KMS-11 (cell line): ENCODE data around the gene TMEM151A.

ENCODE experiments used
- H2AFZ ChIP-seq: fragments of 200-600 bp; sonication (generic); 2 replicates; pipeline ENCODE4 v1.6.1; 2016; ENCODE audit warnings: antibody characterized with exemption, mixed run types, low read depth
- H3K27ac ChIP-seq: fragments of 200-600 bp; sonication (generic); 2 replicates; pipeline ENCODE4 v1.6.1; 2016; ENCODE audit warnings: mild to moderate bottlenecking, mixed run types
- H3K27me3 ChIP-seq: fragments of 200-600 bp; sonication (generic); 2 replicates; pipeline ENCODE4 v1.6.1; 2017; ENCODE audit warnings: mild to moderate bottlenecking, low read depth, mixed run types, moderate library complexity; ENCODE audit not compliant: insufficient read depth
- H3K36me3 ChIP-seq: fragments of 200-600 bp; sonication (generic); 2 replicates; pipeline ENCODE4 v1.6.1; 2017; ENCODE audit warnings: mild to moderate bottlenecking, mixed run types; ENCODE audit not compliant: insufficient read depth
- H3K4me1 ChIP-seq: fragments of 200-600 bp; sonication (generic); 2 replicates; pipeline ENCODE4 v1.6.1; 2016; ENCODE audit warnings: mild to moderate bottlenecking, low read depth, mixed run types; ENCODE audit not compliant: poor library complexity, severe bottlenecking
- H3K4me2 ChIP-seq: fragments of 200-600 bp; sonication (generic); 2 replicates; pipeline ENCODE4 v1.7.0; 2016; ENCODE audit warnings: mild to moderate bottlenecking, mixed run types
- H3K4me3 ChIP-seq: fragments of 200-600 bp; sonication (generic); IDR thresholded peaks from 2 replicates; pipeline ENCODE4 v1.6.1; 2017; ENCODE audit warnings: low read depth, low read length, mixed read lengths; ENCODE audit not compliant: insufficient read depth
- H3K79me2 ChIP-seq: fragments of 200-600 bp; sonication (generic); 2 replicates; pipeline ENCODE4 v1.6.1; 2016; ENCODE audit warnings: low read depth, mixed run types; ENCODE audit not compliant: insufficient read depth
- H3K9ac ChIP-seq: fragments of 200-600 bp; sonication (generic); 2 replicates; pipeline ENCODE4 v1.6.1; 2016; ENCODE audit warnings: mild to moderate bottlenecking, mixed run types
- H4K20me1 ChIP-seq: fragments of 200-600 bp; sonication (generic); 2 replicates; pipeline ENCODE4 v1.6.1; 2016; ENCODE audit warnings: mild to moderate bottlenecking, mixed run types; ENCODE audit not compliant: insufficient read depth
- TF ChIP-seq, protein P1 (sequence below): fragments of 200-600 bp; sonication (generic); conservative IDR thresholded peaks from 2 replicates; pipeline ENCODE4 v1.6.1; 2017; ENCODE audit warnings: low read depth, mild to moderate bottlenecking, antibody characterized with exemption, low read length, moderate library complexity, mixed read lengths

TMEM151A gene

GRCh38 chr11:66336234-66337102 is 44.8 kb downstream of the TMEM151A start, which contains the start of gene RIN1:
RIN1 (minus strand) TSS chr11:66336434; CDS start chr11:66336402, 32 bp downstream.
- Histone ChIP-seq H3K4me2 (no peak within 1 kb of the TSS), H3K36me3 (no peaks in the 10 kb centered on the region), H3K4me3 (no peak within 1 kb of the TSS), H3K27ac (no peak within 1 kb of the TSS), H2AFZ (no peak within 1 kb of the TSS), H3K4me1 (peaks cover 6% of the 10 kb centered on the region), H3K79me2 (no peaks in the 10 kb centered on the region), H3K27me3 (peaks cover 22% of the 10 kb centered on the region; the same call in 1 of the 2 replicates), H4K20me1 (no peaks in the 10 kb centered on the region), H3K9ac (no peak within 1 kb of the TSS)
- TF ChIP-seq, protein P1, sequence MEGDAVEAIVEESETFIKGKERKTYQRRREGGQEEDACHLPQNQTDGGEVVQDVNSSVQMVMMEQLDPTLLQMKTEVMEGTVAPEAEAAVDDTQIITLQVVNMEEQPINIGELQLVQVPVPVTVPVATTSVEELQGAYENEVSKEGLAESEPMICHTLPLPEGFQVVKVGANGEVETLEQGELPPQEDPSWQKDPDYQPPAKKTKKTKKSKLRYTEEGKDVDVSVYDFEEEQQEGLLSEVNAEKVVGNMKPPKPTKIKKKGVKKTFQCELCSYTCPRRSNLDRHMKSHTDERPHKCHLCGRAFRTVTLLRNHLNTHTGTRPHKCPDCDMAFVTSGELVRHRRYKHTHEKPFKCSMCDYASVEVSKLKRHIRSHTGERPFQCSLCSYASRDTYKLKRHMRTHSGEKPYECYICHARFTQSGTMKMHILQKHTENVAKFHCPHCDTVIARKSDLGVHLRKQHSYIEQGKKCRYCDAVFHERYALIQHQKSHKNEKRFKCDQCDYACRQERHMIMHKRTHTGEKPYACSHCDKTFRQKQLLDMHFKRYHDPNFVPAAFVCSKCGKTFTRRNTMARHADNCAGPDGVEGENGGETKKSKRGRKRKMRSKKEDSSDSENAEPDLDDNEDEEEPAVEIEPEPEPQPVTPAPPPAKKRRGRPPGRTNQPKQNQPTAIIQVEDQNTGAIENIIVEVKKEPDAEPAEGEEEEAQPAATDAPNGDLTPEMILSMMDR = no peak

DNA sequence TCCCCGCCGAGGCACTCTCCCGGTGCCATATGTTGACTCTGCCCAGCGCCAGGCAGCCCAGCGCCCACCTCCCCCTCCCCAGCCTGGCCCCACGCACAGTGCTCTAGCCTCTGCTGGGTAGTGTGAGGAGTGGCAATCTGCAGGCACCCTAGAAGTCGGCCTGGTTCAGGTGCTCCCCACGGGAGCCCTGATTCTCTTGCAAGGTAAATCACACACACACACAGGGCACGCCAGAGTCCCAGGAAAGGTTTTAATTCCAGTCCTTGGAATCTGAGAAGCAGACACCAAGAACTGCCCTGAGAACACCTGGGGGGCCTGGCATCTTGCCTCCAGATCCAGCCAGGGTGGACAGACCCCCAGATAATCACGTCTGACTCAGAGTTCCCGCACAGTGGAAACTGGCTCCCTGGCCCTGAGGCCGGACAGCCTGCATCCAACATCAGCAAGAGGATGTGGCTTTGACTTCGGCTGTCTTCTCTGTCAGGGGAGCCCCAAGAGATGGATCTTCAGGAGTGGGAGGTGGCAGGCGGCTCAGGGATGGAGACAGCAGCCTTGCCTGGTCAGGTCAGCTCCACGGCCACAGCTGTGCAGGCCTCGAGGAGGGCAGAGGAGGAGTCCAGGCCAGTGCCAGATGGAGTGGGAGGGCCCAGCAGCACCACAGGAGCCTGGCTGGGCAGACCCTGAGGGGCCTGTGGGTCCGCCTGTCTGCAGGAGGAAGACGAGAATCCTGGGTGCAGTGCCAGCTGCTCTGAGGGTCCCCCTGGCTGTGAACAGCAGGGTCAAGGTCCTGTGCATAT is 45.6 kb downstream of the TMEM151A start:
- H3K4me2 ChIP-seq = no peak overlapping the region
- no peaks in the 10 kb centered on the region for H3K79me2 ChIP-seq
- no peaks in the 10 kb centered on the region for H4K20me1 ChIP-seq
- H3K27ac ChIP-seq = no peak overlapping the region
- H2AFZ ChIP-seq = no peak overlapping the region
- no peaks in the 10 kb centered on the region for H3K36me3 ChIP-seq
- H3K4me3 ChIP-seq = no peak overlapping the region
- H3K4me1 ChIP-seq = peaks cover 6% of the 10 kb centered on the region
- no peak overlapping the region for H3K9ac ChIP-seq
- H3K27me3 ChIP-seq = peaks cover 14% of the 10 kb centered on the region; the same call in 1 of the 2 replicates
- TF ChIP-seq, protein P1 = no peak

- H3K4me1 ChIP-seq = peaks cover 8% of the 10 kb centered on the region
- H4K20me1 ChIP-seq = no peaks in the 10 kb centered on the region
- H3K36me3 ChIP-seq = no peaks in the 10 kb centered on the region; the same call in 1 of the 2 replicates
- H3K79me2 ChIP-seq = peaks cover 6% of the 10 kb centered on the region; the same call in 1 of the 2 replicates
- H3K27ac ChIP-seq = no peak overlapping the region
- no peak overlapping the region for H3K4me3 ChIP-seq
- no peak overlapping the region for H2AFZ ChIP-seq
- H3K9ac ChIP-seq = no peak overlapping the region
- H3K27me3 ChIP-seq = peaks cover 5% of the 10 kb centered on the region; the same call in 1 of the 2 replicates
- H3K4me2 ChIP-seq = no peak overlapping the region
- TF ChIP-seq, protein P1 = no peak
Observed at GRCh38 chr11:66338276-66339161, 46.8 kb downstream of the TMEM151A start.

DNA sequence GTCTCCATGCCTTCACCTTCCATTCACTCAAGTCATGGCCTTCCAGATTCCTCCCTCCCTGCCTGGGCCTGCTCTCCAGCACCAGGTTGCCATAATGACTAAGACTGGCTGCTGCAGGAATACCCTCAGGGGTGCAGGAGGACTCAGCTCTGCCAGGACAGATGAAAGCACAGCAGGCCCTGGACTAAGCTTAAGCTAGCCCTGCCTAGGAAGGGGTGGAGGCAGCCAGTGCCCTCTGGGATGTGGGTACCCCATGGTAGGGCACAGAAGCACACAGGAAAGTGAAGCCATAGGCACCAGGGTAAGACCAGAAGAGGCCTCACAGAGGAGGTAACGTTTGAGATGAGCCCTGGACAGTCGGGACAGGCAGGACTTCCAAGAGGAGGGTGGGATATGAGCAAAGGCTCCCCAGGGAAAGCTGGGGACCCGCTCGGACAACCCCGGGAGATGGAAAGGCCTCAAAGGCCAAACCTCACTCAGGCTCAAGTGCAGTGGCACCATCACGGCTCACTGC is 47.5 kb downstream of the TMEM151A start:
- H3K79me2 ChIP-seq = peaks cover 13% of the 10 kb centered on the region; the same call in 1 of the 2 replicates
- H3K4me2 ChIP-seq = no peak overlapping the region
- no peaks in the 10 kb centered on the region for H3K27me3 ChIP-seq
- TF ChIP-seq, protein P1 = no peak
- H2AFZ ChIP-seq = no peak overlapping the region
- H3K27ac ChIP-seq = no peak overlapping the region
- no peaks in the 10 kb centered on the region; the same call in 1 of the 2 replicates for H3K36me3 ChIP-seq
- H3K4me1 ChIP-seq = peaks cover 15% of the 10 kb centered on the region
- no peak overlapping the region for H3K4me3 ChIP-seq
- no peaks in the 10 kb centered on the region for H4K20me1 ChIP-seq
- no peak overlapping the region for H3K9ac ChIP-seq
